A549 (cell line): ENCODE data around the gene XG.

Experiments used
- KDM5A ChIP-seq: fragments of 200-600 bp; sonication (generic); IDR thresholded peaks from 2 replicates; pipeline ENCODE4 v1.6.1; 2016; ENCODE audit warnings: antibody characterized with exemption, mild to moderate bottlenecking
- MAFK ChIP-seq: fragments of 450-650 bp; IDR thresholded peaks from 2 replicates; pipeline ENCODE4 v1.6.1; 2014; ENCODE audit not compliant: partially characterized antibody
- POLR2A ChIP-seq: IDR thresholded peaks from 2 replicates; pipeline ENCODE4 v1.6.1; 2012; ENCODE audit warnings: mild to moderate bottlenecking, low read length
- RAD21 ChIP-seq, 2 experiments: fragments of >200 bp in 1 of 2; sonication (Bioruptor Twin) in 1 of 2; formaldehyde crosslinking in 1 of 2; IDR thresholded peaks in 1 of 2; conservative IDR thresholded peaks in 1 of 2; 2 replicates in 1 of 2; 3 replicates in 1 of 2; pipeline ENCODE4 v1.6.1; 2012 to 2018; ENCODE audit warnings: inconsistent platforms in 1 of 2
- RCOR1 ChIP-seq: fragments of 150-350 bp; IDR thresholded peaks from 2 replicates; pipeline ENCODE4 v1.6.1; 2014; ENCODE audit warnings: antibody characterized with exemption, low read length, low read depth
- TF ChIP-seq, protein P1 (sequence below): fragments of >200 bp; sonication (Bioruptor Twin); formaldehyde crosslinking; IDR thresholded peaks from 3 replicates; pipeline ENCODE4 v1.5.1; 2016

- TF ChIP-seq POLR2A: no peak
- TF ChIP-seq, protein P1, sequence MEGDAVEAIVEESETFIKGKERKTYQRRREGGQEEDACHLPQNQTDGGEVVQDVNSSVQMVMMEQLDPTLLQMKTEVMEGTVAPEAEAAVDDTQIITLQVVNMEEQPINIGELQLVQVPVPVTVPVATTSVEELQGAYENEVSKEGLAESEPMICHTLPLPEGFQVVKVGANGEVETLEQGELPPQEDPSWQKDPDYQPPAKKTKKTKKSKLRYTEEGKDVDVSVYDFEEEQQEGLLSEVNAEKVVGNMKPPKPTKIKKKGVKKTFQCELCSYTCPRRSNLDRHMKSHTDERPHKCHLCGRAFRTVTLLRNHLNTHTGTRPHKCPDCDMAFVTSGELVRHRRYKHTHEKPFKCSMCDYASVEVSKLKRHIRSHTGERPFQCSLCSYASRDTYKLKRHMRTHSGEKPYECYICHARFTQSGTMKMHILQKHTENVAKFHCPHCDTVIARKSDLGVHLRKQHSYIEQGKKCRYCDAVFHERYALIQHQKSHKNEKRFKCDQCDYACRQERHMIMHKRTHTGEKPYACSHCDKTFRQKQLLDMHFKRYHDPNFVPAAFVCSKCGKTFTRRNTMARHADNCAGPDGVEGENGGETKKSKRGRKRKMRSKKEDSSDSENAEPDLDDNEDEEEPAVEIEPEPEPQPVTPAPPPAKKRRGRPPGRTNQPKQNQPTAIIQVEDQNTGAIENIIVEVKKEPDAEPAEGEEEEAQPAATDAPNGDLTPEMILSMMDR: no peak
- TF ChIP-seq KDM5A: no peak
- TF ChIP-seq MAFK: no peak
- no peak for TF ChIP-seq RCOR1
- no peak for TF ChIP-seq RAD21 (conservative IDR thresholded peaks at IDR 0.05 in 1 of 2, IDR thresholded peaks at IDR 0.05 in 1 of 2)
These were observed 103.9 kb downstream of the XG start for GRCh38 chrX:2855761-2856160.
